Body of pancreas (tissue), 4 donors: ENCODE results near the gene ANKRD33B.

Experiments
- POLR2A ChIP-seq, 3 donors: fragments of 450-650 bp; IDR thresholded peaks; one replicate each; pipeline ENCODE4 v1.6.1; 2016; ENCODE audit warnings: antibody characterized with exemption in 3 of 3, mild to moderate bottlenecking in 2 of 3
- TF ChIP-seq, protein P1 (sequence below), 7 experiments: fragments of 450-650 bp in 4 of 7; fragments of 200-600 bp in 3 of 7; sonication (generic) in 3 of 7; IDR thresholded peaks; one replicate each; pipeline ENCODE4 v1.5.1; 2016 to 2019; ENCODE audit warnings: antibody characterized with exemption in 7 of 7

- TF ChIP-seq, protein P1, sequence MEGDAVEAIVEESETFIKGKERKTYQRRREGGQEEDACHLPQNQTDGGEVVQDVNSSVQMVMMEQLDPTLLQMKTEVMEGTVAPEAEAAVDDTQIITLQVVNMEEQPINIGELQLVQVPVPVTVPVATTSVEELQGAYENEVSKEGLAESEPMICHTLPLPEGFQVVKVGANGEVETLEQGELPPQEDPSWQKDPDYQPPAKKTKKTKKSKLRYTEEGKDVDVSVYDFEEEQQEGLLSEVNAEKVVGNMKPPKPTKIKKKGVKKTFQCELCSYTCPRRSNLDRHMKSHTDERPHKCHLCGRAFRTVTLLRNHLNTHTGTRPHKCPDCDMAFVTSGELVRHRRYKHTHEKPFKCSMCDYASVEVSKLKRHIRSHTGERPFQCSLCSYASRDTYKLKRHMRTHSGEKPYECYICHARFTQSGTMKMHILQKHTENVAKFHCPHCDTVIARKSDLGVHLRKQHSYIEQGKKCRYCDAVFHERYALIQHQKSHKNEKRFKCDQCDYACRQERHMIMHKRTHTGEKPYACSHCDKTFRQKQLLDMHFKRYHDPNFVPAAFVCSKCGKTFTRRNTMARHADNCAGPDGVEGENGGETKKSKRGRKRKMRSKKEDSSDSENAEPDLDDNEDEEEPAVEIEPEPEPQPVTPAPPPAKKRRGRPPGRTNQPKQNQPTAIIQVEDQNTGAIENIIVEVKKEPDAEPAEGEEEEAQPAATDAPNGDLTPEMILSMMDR (IDR thresholded peaks at IDR 0.05): no peak
- no peak for TF ChIP-seq POLR2A (IDR thresholded peaks at IDR 0.05)
Observed at GRCh38 chr5:10573487-10574145, 9.7 kb downstream of the ANKRD33B start.
